Heart left ventricle (tissue), 16 donors: ENCODE measurements around the gene TRPM2. TPM values are rescaled to one million over a fixed set of nuclear protein-coding genes. Genes with fewer than 3 reads are reported as not detected.

ENCODE experiments used
- ATAC-seq, 4 donors: fragments of 200-7000 bp; cut with Tn5 transposase; one replicate each; pipeline ENCODE4 v1.9.1; 2020 to 2022; ENCODE audit warnings: moderate library complexity in 4 of 4, mild to moderate bottlenecking in 3 of 4, moderate number of reproducible peaks in 1 of 4
- DNase-seq, 5 donors: peaks; one replicate each; pipeline ENCODE4 v3.0.0-alpha.2; 2020
- H3K27ac ChIP-seq, 12 donors: fragments of 200-600 bp; sonication (generic) in 4 of 12; one replicate each; pipeline versions ENCODE4 v1.5.0 to v1.8.0; 2016 to 2022; ENCODE audit warnings: mild to moderate bottlenecking in 2 of 12
- H3K27me3 ChIP-seq, 9 donors: fragments of 200-600 bp; sonication (generic) in 2 of 9; one replicate each; pipeline versions ENCODE4 v1.5.1 to v1.8.0; 2016 to 2022; ENCODE audit warnings: mild to moderate bottlenecking in 3 of 9
- H3K36me3 ChIP-seq, 9 donors: fragments of 200-600 bp; sonication (generic) in 2 of 9; one replicate each; pipeline versions ENCODE4 v1.5.0 to v1.8.0; 2018 to 2022; ENCODE audit warnings: mild to moderate bottlenecking in 2 of 9
- H3K4me1 ChIP-seq, 12 donors: fragments of 200-600 bp; sonication (generic) in 4 of 12; one replicate each; pipeline versions ENCODE4 v1.5.0 to v1.8.0; 2016 to 2022; ENCODE audit warnings: mild to moderate bottlenecking in 3 of 12
- H3K4me3 ChIP-seq, 12 donors: fragments of 200-600 bp; sonication (generic) in 4 of 12; one replicate each; pipeline versions ENCODE4 v1.5.0 to v1.8.0; 2017 to 2022; ENCODE audit warnings: mild to moderate bottlenecking in 9 of 12, moderate library complexity in 4 of 12
- H3K9me3 ChIP-seq, 12 donors: fragments of 200-600 bp; sonication (generic) in 4 of 12; one replicate each; pipeline versions ENCODE4 v1.5.0 to v1.8.0; 2016 to 2022; ENCODE audit warnings: mild to moderate bottlenecking in 1 of 12
- POLR2A ChIP-seq, 2 donors: fragments of 450-650 bp; IDR thresholded peaks; one replicate each; pipeline ENCODE4 v1.6.1; 2017; ENCODE audit warnings: antibody characterized with exemption in 2 of 2, mild to moderate bottlenecking in 2 of 2, moderate library complexity in 2 of 2
- WGBS, 4 donors: extraction: QIAGEN DNeasy Blood & Tissue Kit in 2 of 4; methylation state at CpG; one replicate each; pipeline versions ENCODE4 v1.1.5 to v1.1.7; 2013 to 2018; 5-methylcytosine and 5-hydroxymethylcytosine counted together
- intact Hi-C, 10 donors: fragments of 100-400 bp; cut with DNase I; formaldehyde crosslinking; loops; one replicate each; pipeline versions ENCODE4 v1.11.1 to v1.14.2; 2022
- polyA plus RNA-seq, 2 donors: library from polyadenylated mRNA; stranded (reverse); fragments of 200-250 nt; gene quantifications; one replicate each; pipeline ENCODE4 v1.2.3, GENCODE V29; 2013
- total RNA-seq, 9 donors: library from RNA; depleted of rRNA in 2 of 9; stranded (reverse); fragments of >200 nt in 2 of 9; fragmentation: NEBNext Ultra II Directional in 3 of 9; extraction: Animal tissue kit (Norgen Biotek cat#: 25700) in 3 of 9; gene quantifications; one replicate each; pipeline versions ENCODE4 v1.1.0 to v1.2.4, GENCODE V29; 2016 to 2023
- TF ChIP-seq, protein P1 (sequence below), 12 donors: fragments of 200-600 bp; sonication (generic) in 4 of 12; IDR thresholded peaks; one replicate each; pipeline versions ENCODE4 v1.5.0 to v1.8.0; 2018 to 2022; ENCODE audit warnings: antibody characterized with exemption in 12 of 12, mild to moderate bottlenecking in 5 of 12
- donor health status: ischemic (EF 13 %, LVEDD 7.1; RV severe dilation, severe dysfunction).
- donor health status: healthy with polysubstance abuse.
- donor health status: DM: no; HTN: yes; CAD: no.
- donor health status: DM: no; HTN: no; CAD: no.
- donor health status: ischemic (EF 25% LVEDD 6.9; RV normal size, moderate dysfunction).
- donor health status: ischemic (EF 25% LVEDD 5.7; RV mildly dilated, moderate dysfunction).
- donor health status: healthy.
- donor health status: DM: yes; HTN: yes; CAD: no.
- donor health status: ischemic (EF 35%, LVEDD 5.7; RV mildly dilated, moderate dysfunction).
- donor health status: nonischemic (EF 11% LVEDD 7.7; RV severe dilation, severe dysfunction).
- donor health status: DM: yes; HTN: yes; CAD: no.
- donor health status: PGD.
- donor health status: ischemic (EF 29% LVEDD 5.4; RV normal size, mild dysfunction).
- donor health status: nonischemic (EF 23%, LVEDD 6.1; RV moderate dilation, normal function).

The TRPM2 gene
- total and polyA plus RNA-seq, 11 donors, result 0.66 to 20.5 (median 1.2) TPM

DNA sequence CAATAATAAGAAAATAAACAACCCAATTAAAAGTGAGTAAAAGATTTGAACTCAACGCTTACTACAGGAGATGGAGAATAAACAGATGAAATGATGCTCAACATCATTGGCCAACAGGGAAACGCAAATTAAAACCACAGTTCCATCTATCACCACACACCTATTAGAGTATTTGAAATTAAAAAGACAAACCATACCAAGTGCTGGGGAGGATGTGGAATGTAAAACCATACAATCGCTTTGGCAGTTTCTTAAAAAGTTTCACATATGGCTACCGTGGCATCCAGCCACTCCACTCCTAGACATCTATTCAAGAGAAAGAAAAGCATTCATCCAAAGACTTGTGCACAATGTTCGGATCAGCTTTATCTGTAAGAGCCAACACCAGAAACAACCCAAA, 100.6 kb downstream of the TRPM2 start:
- no peak for DNase-seq
- TF ChIP-seq POLR2A (IDR thresholded peaks at IDR 0.05), result no peak
- TF ChIP-seq, protein P1, sequence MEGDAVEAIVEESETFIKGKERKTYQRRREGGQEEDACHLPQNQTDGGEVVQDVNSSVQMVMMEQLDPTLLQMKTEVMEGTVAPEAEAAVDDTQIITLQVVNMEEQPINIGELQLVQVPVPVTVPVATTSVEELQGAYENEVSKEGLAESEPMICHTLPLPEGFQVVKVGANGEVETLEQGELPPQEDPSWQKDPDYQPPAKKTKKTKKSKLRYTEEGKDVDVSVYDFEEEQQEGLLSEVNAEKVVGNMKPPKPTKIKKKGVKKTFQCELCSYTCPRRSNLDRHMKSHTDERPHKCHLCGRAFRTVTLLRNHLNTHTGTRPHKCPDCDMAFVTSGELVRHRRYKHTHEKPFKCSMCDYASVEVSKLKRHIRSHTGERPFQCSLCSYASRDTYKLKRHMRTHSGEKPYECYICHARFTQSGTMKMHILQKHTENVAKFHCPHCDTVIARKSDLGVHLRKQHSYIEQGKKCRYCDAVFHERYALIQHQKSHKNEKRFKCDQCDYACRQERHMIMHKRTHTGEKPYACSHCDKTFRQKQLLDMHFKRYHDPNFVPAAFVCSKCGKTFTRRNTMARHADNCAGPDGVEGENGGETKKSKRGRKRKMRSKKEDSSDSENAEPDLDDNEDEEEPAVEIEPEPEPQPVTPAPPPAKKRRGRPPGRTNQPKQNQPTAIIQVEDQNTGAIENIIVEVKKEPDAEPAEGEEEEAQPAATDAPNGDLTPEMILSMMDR (IDR thresholded peaks at IDR 0.05), result no peak
- H3K4me1 ChIP-seq, result peaks cover 0 to 17% (median 5%) of the 10 kb centered on the region in 12 donors
- H3K36me3 ChIP-seq, result no peaks in the 10 kb centered on the region
- peaks cover 0 to 20% (median 2%) of the 10 kb centered on the region in 12 donors for H3K9me3 ChIP-seq
- peaks cover 0 to 9% (median 0%) of the 10 kb centered on the region in 9 donors for H3K27me3 ChIP-seq
- intact Hi-C loops, result loop anchor here in 5 of 10 donors (2.0 to 10.0 kb wide), 4 partner anchors 15 to 119 kb away; partner anchors contain the start of gene CFAP410 (in 1 of the 5)
- no peak overlapping the region for H3K4me3 ChIP-seq
- ATAC-seq, result no peak
- H3K27ac ChIP-seq, result no peak overlapping the region
- 87 to 93% (median 92%) methylated on average over 5 of the region's 5 CpGs for WGBS, 4 donors

DNA sequence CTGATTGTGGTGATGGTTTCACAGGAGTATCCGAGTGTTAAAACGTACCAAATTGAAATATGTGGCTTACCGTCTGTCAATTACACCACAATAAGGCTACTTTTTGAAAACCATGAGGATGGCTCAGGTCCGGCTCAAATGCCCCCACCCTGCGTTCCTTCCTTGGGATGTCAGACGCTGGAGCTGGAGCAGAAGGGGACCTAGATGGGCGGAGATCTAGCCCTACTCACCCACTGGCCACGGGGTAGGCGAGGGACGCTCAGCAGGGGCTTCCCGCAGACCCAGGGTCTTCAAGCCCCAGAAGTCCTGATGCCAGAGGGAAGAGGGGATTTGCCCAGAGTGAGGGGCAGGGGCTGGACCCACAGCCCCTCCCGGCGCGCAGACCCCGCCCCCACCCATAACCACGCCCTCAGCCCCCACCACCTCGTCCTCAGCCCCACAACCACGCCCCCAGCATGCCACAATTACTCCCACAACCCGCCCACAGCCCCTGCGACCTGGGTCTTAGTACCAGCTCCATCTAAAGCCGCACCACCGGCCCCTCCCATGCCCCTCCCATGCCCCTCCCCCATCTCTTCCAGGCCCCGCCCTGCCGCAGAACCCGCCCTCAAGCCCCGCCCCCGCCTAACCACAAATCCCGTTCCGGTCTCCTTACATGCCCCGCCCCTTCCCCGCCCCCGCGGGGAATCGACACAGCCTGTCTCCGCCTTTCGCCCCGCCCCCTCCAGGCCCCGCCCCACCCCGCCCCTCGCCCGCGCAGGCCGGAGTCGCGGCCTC, 101.5 kb downstream of the TRPM2 start, which contains the start of gene LRRC3:
TSS of gene LRRC3 (plus strand) at position 764 of the 777 bp plus-strand sequence. CDS start 1,135 bp downstream, outside the sequence.
- ATAC-seq (peak; percentile 58 to 92 (median 88)), DNase-seq (peak; percentile 85 to 95 (median 93))
- 4 to 10% (median 7%) methylated on average over 19 to 45 of the region's 45 CpGs for WGBS, 4 donors
- Histone ChIP-seq H3K36me3 (no peaks in the 10 kb centered on the region), H3K9me3 (peaks cover 0 to 20% (median 2%) of the 10 kb centered on the region in 12 donors), H3K27ac (peak within 1 kb of the TSS in 7 of 12 donors; percentile 17 to 85 (median 47)), H3K4me1 (peaks cover 0 to 17% (median 5%) of the 10 kb centered on the region in 12 donors), H3K27me3 (peaks cover 0 to 8% (median 0%) of the 10 kb centered on the region in 9 donors), H3K4me3 (peak within 1 kb of the TSS; percentile 63 to 96 (median 80))
- intact Hi-C loops, result loop anchor here in 5 of 10 donors (2.0 to 10.0 kb wide), 4 partner anchors 16 to 120 kb away; partner anchors contain the start of gene CFAP410 (in 1 of the 5)
- TF ChIP-seq POLR2A (IDR thresholded peaks at IDR 0.05), result no peak
- TF ChIP-seq, protein P1 (IDR thresholded peaks at IDR 0.05), result no peak

DNA sequence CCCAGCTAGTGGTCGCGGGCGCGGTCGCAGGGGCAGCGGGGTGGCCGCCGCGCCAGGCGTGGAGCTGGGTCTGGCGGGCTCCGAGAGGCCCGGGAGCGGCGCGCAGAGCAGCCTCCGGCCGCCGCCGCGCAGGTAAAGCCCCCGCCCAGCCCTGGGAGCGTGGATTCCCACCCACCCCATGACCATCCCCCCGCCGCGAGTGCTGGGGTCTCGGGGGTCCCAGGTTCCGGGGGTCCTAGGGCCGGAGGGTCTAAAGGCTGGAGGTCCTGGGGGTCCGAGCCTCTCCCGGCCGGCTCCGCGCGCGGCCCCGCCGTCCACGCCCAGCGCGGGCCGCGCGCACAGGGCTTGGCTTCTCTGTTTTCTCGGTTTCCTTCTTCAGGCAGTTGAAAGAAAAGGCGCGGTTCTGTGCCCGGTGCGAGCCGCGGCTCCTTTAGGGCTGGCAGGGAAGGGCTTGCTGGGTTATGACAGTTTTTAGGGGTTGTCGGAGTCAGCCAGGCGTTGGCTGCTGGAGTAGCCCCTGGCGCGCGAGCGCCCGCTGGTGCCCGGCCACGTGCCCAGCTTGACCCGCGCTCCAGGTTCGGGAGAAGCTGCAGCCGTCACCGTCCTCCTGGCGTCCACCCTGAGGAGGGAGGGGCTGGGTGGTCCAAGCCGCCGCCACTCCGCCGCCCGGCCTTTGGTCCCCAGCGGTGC, 102.2 kb downstream of the TRPM2 start:
- H3K36me3 ChIP-seq, result no peaks in the 10 kb centered on the region
- TF ChIP-seq POLR2A (IDR thresholded peaks at IDR 0.05), result no peak
- TF ChIP-seq, protein P1 (IDR thresholded peaks at IDR 0.05), result peak in 9 of 12 donors; percentile 8 to 46 (median 27)
- peaks cover 0 to 20% (median 2%) of the 10 kb centered on the region in 12 donors for H3K9me3 ChIP-seq
- intact Hi-C loops, result loop anchor here in 5 of 10 donors (2.0 to 10.0 kb wide), 4 partner anchors 17 to 121 kb away; partner anchors contain the start of gene CFAP410 (in 1 of the 5)
- peak overlapping the region; percentile 63 to 96 (median 80) for H3K4me3 ChIP-seq
- ATAC-seq (peak in 3 of 4 donors; percentile 56 to 74 (median 65)), DNase-seq (peak in 4 of 5 donors; percentile 52 to 80 (median 66))
- 1 to 2% (median 2%) methylated on average over 47 to 72 of the region's 72 CpGs; no CpG with 5 or more reads in 1 of the 4 donors for WGBS, 4 donors
- peaks cover 0 to 7% (median 0%) of the 10 kb centered on the region in 9 donors for H3K27me3 ChIP-seq
- H3K27ac ChIP-seq, result peak overlapping the region in 7 of 12 donors; percentile 17 to 85 (median 47)
- H3K4me1 ChIP-seq, result peaks cover 0 to 17% (median 5%) of the 10 kb centered on the region in 12 donors
